Epidermal melanocyte (primary cell): ENCODE data around the gene ZNF12.

Experiments
- DNase-seq: peaks from one replicate; pipeline ENCODE4 v3.0.0; 2011; ENCODE audit warnings: low spot score; ENCODE audit not compliant: insufficient read length

Gene ZNF12

GRCh38 chr7:6647541-6647940 lies 59.2 kb downstream of the ZNF12 start:
- no peak for DNase-seq

- no peak for DNase-seq
These were observed 59.7 kb downstream of the ZNF12 start for GRCh38 chr7:6647080-6647479.

- no peak for DNase-seq
These were observed 60.3 kb downstream of the ZNF12 start for GRCh38 chr7:6646465-6646864.

- no peak for DNase-seq
These were observed 62.0 kb downstream of the ZNF12 start for GRCh38 chr7:6644728-6645127.

GRCh38 chr7:6643915-6644625 lies 62.7 kb downstream of the ZNF12 start:
- DNase-seq: no peak

GRCh38 chr7:6642861-6643640 lies 63.7 kb downstream of the ZNF12 start:
- no peak for DNase-seq

GRCh38 chr7:6642239-6642839 lies 64.4 kb downstream of the ZNF12 start:
- DNase-seq: no peak

GRCh38 chr7:6641305-6642035 lies 65.3 kb downstream of the ZNF12 start:
- no peak for DNase-seq

GRCh38 chr7:6640246-6640721 lies 66.5 kb downstream of the ZNF12 start:
- DNase-seq: no peak

GRCh38 chr7:6639627-6640026 lies 67.1 kb downstream of the ZNF12 start:
- no peak for DNase-seq

GRCh38 chr7:6639032-6639431 lies 67.7 kb downstream of the ZNF12 start:
- DNase-seq: no peak
